ENCODE data around the gene LEMD1. TPM values are rescaled to one million over a fixed set of nuclear protein-coding genes. Genes with fewer than 3 reads are reported as not detected.

The LEMD1 gene, protein sequence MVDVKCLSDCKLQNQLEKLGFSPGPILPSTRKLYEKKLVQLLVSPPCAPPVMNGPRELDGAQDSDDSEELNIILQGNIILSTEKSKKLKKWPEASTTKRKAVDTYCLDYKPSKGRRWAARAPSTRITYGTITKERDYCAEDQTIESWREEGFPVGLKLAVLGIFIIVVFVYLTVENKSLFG
- polyA plus RNA-seq (ENCODE audit: insufficient read length in 12 of 12) = under 1 TPM in 1 of 12 donors, not detected in 11; 0.29 TPM
- long read RNA-seq, donor 1, partial matches to known transcripts = 0 of 1 reads
- long read RNA-seq, donor 1, other reads (novel, unspliced or antisense) = 0 of 1 reads
- long read RNA-seq, donor 2 = 0 reads
- long read RNA-seq, donor 3 = 0 reads
- long read RNA-seq, donor 4 = 0 reads
- long read RNA-seq, donor 5 = 0 reads
- long read RNA-seq, donor 6 = 0 reads
- long read RNA-seq, donor 7 = 0 reads
- long read RNA-seq, donor 8 = 0 reads
- long read RNA-seq, donor 9 = 0 reads
- long read RNA-seq, donor 10 = 0 reads
- long read RNA-seq, donor 11 = 0 reads

GRCh38 chr1:205421798-205422197, at the start of gene LEMD1:
Gene LEMD1 (minus strand): TSS chr1:205422056. CDS start chr1:205420536, 1,520 bp downstream.
- no peak for DNase-seq

DNA sequence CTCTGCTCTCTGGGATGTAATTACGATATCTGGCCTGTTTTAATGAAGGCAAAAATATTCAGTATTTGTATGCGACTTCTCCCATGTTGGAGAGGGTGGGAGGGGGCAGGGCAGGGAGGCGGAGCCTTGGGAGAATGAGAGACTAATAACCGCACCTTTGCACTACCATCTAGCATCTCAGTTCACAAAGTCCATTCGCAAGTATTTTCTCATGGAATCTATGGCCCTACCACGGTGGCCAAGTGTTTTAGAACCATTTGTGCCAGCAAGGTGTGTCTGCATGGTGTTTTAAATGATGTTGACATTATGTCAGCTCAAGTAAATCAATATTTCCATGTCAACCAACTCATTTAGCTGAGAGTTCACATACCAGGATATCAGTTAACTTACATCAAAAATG, 48.3 kb upstream of the LEMD1 start:
- DNase-seq = no peak

- no peak for DNase-seq
Observed at GRCh38 chr1:205466595-205467220, 44.9 kb upstream of the LEMD1 start.

DNA sequence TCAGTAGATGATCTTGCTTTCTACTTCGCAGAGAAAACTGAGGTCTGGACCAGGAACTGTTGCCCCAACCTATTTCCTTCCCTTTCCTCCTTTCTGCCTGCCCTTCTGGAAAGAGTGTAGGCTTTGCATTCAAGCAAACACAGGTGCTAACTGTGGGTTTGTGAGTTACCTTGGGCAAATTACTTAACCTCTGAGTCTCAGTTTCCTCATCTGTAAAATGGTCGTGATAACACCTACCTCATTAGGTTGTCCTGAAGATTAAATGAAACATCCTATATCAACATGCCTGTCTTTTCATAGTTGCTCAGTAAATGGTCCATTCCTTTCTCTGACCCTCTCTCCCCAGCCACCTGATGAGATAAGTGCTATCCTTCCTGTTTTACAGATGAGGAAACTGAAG, 43.5 kb upstream of the LEMD1 start:
- DNase-seq = no peak

DNA sequence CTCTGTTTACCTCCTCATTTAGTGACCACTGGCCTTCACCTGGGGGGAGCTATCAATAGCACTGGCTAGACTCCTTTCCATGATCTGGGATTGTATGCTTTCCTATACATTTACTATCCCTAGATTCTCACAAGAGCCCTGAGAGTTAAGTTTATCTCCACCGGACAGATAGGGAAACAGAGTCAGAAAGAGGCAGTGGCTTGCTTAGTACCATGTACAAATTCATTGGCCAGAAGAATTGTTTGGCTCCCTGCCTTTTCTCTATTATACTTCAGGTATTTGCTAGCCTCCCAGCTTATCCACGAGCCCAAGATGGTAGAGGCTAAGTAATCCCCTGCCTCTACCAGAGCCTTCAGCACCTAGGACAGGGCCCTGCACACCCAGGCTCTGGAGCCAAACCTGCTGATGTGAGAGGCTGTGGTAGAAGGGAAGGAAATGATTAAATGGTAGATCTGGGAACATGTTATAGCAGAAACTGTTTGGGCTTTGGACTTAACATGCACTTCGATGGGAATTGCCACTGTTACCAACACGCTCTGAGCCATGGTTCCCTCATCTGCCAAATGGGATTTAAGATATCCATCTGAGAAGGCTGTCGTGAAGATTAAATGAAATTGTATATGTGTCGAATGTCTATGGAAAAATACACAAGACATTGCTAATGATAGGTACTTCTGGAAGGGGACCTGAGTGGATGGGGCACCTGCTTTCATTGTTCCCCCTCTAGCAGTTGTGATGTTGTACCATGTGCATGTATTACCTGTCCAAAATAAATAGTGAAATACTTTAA, 37.1 kb upstream of the LEMD1 start:
- DNase-seq = peak; percentile 59

DNA sequence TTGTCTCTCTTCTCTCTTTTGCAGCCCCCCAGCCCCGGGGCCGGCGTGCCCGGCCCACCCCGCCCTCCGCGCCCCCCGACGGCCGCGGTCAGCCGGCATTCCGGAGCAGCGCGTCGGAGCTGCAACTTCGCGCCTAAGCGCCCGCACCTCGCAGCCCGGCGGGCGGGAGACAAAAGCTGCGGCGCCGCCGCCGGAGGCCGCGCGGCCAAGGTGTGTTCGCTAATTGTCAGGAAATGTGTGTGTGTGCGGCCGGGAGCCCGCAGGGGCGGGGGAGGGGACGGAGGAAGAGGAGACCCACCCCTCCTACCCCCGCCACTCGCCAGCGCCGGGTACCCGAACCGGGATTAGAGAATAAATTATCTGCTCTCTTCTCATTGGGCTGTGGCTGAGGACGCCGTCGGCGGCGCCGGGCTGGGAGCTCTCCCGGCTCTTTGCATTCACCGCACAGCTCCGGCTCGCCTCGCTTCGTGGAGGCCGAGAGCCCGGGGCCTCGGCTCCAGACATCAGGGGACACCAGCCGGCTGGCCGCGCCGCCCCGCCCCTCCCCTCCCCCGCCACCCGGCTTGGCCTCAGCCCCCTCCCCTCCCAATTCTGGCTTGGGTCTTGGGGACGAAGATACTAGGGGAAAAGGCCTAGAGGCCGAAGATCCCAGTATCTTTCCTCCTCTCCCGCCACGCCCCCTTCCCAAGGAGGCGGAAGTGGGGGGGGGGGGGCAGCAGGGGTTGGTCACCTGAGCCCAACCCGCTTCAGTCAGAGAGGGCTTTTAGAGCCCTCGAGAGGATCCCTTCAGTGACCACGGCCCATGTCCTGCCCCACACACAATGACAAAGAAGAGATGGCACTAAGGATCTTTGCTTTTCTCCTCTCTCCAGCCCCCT, 35.3 kb upstream of the LEMD1 start:
- DNase-seq = no peak

DNA sequence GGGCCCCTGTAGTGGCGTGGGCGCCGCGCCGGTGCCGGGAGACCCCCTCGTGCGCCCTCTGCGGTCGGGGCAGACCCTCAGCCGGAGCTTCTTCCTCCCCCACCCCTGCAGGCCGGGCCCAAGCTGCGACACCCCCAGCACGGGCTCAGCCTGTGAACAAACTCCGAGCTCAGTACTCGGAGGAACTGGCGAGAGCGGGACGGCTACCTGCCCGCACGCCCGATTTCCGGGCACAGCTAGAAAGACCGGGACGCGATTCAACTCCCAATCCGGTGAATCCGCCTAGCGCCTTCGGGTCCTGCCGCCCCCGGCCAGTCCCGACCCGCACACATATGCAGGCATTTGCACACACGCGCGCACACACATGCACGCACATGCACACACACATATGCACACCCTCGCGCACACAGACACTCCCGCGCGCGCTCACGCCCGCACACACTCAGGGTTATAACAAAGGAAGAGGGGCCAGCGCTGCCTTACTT, 34.6 kb upstream of the LEMD1 start:
- no peak for DNase-seq

DNA sequence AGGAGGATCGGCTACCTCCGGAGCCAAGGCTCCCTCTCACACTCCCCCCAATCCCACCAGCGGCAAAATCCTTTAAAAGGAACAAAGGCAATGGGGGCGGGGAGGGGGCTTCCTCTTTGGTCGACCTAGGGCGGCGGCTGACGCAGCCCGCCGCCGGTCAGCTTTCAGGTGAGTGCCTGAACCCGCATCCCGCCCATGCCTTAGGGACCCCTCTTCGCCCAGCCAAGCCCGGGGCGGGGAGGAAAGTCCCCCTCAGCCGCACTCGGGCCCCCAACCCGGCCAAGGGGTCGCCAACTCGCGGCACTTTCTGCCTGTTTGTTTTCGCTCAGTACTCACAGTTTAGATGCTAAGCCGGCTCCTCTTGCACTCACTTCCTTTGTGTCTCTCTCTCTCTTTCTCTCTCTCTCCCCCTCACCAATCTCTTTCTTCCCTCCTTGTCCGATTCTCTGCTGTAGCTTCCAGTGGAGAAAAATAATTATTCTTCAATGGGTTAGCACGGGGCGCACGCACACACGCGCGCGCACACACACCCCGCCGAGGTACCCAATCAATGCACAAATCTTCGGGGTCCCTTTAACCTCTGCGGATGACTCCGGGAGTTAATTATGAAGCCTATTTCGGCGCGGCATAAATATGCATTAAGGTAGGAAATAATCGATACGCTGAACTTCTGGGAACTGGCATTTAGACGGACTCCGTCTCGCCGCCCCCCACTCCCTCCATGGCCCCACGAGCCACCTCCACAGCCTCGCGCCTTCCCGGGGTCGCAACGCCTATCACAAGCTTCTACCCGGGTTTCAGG, 33.9 kb upstream of the LEMD1 start, which contains the start of gene BLACAT1:
TSS of gene BLACAT1 (minus strand) at position 465 of the 802 bp plus-strand sequence.
- no peak for DNase-seq

DNA sequence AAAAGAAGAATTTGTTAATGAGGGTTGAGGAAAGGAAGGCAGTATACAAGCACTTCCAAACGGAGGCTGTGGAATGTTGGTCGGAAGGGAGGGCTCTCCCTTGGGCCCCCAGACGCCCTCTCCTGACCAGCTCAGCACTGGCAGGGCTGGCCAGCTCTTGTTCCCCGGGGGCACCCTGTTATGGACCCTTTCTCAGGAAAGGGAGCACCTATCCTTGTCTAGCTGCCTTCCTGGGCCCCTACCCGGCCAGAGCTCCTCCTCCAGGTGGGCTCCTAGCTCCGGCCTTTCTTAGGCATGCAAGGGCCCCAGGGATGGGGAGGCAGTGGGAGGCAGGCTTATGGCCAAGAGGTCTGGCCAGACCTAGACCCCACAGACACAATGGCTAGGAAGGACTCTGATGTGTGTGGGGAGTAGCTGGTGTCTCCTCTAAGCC, 33.1 kb upstream of the LEMD1 start:
- no peak for DNase-seq

DNA sequence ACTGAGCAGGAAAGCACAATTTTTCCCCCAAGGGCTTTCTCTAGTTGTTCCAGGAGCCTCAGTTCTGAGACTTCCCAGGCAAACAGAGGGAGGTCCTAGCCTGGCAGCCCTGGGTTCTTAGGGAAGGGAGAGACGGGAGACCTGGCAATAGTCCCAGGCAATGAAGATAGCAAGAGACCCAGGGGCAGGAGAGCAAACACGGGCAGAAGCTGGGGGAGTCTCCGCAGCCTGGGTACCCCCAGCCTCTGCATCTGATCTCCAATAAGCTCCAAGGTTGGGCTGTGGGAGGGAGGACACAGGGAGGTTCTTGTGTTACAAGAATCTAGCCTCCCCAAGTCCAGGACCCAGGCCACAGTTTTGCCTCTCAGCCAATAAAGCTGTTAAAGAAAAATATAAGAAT, 31.6 kb upstream of the LEMD1 start:
- no peak for DNase-seq

GRCh38 chr1:205452933-205453332, 31.1 kb upstream of the LEMD1 start:
- no peak for DNase-seq

- DNase-seq = no peak
Observed at GRCh38 chr1:205452364-205452763, 30.5 kb upstream of the LEMD1 start.

DNA sequence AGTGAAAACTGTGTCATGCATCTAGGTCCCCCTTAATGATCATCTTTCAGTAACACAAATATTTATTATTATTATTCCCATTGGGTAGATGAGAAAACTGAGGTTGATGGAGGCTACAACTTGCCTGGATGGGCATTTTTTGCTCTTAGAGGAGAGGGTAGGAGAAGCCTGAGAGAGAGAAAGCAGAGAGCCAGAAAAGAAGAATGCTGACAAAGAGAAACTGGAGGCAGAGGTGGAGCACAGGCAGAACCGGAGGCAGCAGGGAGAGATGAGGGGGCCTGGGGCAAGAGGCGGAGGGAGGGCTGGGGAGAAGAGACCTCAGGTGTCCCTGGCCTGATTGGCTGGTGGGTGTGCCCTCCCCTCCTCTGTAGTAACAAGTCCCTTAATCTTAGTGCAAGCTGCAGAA, 29.9 kb upstream of the LEMD1 start:
- no peak for DNase-seq

- no peak for DNase-seq
Observed at GRCh38 chr1:205451202-205451601, 29.3 kb upstream of the LEMD1 start.

- DNase-seq = no peak
Observed at GRCh38 chr1:205450448-205450847, 28.6 kb upstream of the LEMD1 start.

GRCh38 chr1:205449750-205450443, 28.0 kb upstream of the LEMD1 start:
- DNase-seq = no peak

DNA sequence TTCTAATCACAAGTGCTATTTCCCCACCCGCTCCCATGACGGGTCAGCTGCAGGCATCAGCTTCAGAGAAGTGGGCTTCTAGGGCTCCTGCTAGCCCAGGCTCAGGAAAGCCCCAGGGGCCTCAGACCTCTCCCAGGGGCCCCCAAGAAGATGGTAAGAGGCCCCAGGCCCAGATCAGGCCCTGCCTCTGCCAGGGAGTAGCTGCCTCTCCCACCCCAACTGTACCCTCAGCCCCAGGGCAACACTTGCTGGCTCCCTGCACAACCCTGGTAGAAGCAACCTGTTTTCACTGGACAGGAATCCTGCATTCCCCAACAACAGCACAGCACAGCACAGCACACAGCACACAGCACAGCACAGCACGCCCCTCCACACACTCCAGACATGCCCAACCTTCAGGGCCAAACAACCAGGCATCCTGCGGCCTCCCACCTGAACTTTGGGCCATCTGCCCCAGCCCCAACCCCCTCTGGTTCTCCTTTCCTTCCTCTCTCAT, 27.4 kb upstream of the LEMD1 start:
- DNase-seq = no peak

- no peak for DNase-seq
Observed at GRCh38 chr1:205448540-205449253, 26.8 kb upstream of the LEMD1 start.

Data from muscle of arm (tissue), 14 donors.